NCI-H1930 (cell line): Measurements from ENCODE around the gene FUT6.
"Not testable (repeated sequence)": the region's sequence is repeated elsewhere in the genome, so short reads cannot be mapped to it uniquely, and the experiment has no call there.

Source experiments
- DNase-seq, 2 experiments: peaks; one replicate each; lab custom pipeline; 2025; lab: John Stamatoyannopoulos, UW

Gene FUT6, protein sequence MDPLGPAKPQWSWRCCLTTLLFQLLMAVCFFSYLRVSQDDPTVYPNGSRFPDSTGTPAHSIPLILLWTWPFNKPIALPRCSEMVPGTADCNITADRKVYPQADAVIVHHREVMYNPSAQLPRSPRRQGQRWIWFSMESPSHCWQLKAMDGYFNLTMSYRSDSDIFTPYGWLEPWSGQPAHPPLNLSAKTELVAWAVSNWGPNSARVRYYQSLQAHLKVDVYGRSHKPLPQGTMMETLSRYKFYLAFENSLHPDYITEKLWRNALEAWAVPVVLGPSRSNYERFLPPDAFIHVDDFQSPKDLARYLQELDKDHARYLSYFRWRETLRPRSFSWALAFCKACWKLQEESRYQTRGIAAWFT

DNA sequence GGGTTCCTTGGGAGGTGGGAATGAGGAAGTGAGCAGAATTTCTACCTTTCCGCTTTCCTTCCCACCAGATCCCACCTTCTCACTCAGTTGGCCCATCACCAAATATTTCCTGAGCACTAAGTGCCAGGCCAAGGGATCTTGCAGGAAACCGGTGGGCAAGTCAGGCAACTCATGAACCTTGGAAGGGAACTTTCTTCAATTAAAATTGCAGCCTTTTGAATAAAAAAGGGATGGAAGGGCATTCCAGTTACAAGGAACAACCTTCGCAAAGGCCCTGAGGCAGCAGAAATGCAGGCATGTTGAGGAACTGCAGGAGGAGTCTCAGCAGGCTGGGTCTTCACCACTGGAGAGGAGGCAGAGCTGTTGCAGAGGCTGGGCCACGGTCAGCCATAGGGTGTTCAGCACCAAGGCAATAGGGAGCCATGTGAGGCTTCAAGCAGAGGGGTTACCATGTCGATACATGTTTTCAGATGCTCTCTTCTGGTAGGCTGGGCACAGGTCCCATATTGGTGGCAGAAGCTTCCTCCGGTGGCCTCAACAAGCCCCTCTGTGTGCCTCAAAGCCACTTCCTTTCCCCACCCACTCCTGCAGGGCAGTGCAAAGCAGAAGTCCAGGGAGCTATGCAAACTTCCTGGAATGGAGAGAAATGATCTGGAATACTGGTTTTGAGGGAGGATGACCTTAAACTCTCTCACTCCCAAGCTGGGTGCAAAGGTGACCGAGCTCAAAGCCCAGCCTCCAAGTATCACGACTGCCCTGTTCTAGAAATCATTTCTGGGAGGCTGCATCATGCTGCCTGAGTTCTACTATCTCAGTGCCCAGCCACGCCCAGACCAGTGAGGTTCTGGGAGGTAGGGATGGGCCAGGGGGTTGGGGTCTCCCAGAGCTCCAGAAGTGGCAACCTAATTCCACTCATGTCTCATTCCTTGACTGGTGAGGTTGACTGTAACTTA, at the start of gene FUT6:
FUT6 (minus strand) TSS at position 638 of the 953 bp plus-strand sequence. CDS start 7,135 bp downstream, outside the sequence.
- DNase-seq: no peak

GRCh38 chr19:5884065-5884811, 44.7 kb upstream of the FUT6 start:
- not testable (repeated sequence) for DNase-seq

GRCh38 chr19:5883157-5883873, 43.8 kb upstream of the FUT6 start:
- DNase-seq: not testable (repeated sequence)

DNA sequence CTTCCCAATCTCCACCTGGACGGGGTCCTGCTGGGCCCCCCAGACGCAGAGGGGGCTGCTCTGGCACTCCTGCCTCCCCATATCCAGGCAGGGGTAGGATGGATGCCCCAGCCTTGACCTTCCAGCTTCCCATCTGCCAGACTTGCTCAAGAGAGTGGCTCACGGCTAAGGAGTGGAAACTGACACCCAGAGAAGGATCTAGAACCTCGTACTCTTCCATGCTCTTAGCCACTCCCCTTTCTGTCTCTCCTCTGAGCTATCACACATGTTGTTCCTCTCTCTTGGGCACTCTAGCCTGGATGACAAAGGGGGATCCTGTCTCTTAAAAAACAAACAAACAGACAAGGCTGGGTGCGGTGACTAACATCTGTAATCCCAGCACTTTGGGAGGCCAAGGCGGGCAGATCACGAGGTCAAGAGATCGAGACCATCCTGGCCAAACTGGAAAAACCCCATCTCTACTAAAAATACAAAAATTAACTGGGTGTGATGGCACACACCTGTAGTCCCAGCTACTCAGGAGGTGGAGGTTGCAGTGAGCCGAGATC, 43.0 kb upstream of the FUT6 start:
- DNase-seq: no peak

DNA sequence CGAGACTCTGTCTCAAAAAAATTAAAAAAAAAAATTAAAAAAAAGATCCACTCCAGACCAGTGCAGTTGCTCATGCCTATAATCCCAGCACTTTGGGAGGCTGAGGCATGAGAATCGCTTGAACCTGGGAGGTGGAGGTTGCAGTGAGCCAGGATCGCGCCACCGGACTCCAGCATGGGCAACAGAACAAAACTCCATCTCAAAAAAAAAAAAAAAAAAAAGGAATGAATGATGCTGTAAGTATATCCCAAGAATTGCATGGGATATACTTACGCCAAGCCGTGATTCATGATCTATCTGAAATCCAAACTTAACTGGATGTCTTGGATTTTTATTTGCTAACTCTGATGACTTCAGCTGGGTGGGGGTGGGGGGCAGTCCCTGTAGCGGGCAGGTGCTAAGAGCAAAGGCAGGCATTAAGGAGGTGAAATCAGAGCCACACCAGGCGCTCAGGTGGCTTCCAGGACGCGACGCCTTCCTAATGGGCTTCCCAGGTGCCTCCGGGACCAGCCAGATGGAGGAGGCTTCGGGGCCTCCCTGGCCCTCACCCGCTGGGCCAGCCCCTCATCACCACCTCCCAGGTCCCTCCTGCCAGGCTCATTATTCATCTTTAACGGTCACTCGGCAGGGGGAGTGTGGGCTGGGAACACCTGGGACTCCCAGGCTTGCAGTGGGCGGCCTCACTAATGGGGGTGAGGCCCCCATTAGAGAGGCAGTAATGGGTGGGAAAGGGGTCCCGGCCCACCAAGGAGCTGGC, 42.2 kb upstream of the FUT6 start:
- no peak for DNase-seq

GRCh38 chr19:5880604-5881078, 41.1 kb upstream of the FUT6 start:
- no peak for DNase-seq

GRCh38 chr19:5880196-5880595, 40.7 kb upstream of the FUT6 start:
- DNase-seq: no peak

DNA sequence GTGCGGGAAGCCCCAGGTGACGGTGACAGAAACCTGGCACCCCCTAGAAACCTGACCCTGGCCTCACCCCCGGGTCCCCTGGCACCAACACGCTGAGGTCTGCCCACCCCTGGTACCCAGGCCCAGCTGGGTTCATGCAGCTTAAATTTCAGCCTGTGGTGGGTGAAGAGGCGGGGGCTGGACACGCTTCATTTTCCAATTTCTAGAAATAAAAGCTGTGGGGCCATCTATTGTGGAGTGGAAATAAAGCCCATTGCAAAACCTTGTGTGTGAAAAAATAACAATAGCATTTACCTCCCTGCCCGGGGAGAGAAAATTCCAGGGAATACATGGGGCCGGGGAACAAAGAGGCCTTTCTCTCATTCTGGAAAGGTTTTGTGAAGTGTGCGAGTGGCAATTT, 38.4 kb upstream of the FUT6 start:
- DNase-seq: no peak

DNA sequence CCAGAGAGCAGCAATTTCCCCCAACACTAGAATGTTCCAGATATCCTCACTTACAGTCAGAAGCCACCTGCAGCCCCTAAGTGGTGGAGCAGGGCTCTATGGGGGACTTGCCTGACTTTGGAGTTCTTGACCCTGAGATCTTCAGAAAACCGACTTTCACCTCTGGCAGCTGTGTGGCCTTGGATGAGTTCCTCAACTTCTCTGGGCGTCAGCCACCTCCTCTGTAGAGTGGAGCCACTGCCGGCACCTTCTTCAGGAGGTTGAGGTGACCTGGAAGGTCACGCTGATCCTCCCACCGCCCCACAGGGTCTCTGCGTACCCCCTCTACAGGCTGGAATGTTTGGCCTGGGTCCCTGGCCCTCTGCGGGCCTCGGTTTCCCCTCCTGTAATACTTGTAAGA, 37.9 kb upstream of the FUT6 start:
- DNase-seq: no peak

- not testable (repeated sequence) for DNase-seq
Observed at GRCh38 chr19:5874496-5874895, 35.0 kb upstream of the FUT6 start.

GRCh38 chr19:5873617-5874199, 34.2 kb upstream of the FUT6 start:
- DNase-seq: no peak

DNA sequence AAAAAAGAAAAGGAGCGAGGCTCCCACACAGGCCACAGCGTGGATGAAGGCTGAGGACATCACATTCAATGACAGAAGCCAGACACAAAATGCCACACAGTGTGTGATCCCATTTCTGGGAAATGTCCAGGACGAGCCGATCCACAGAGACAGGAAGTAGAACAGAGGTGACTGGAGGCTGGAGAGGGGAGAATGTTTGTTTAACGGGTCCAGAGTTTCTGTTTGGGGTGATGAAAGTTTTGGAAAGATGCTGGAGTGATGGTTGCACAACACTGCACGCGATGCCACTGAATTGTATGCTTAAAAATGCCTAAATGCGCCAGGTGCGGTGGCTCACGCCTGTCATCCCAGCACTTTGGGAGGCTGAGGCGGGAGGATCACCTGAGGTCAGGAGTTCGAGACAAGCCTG, 31.5 kb upstream of the FUT6 start:
- no peak for DNase-seq

DNA sequence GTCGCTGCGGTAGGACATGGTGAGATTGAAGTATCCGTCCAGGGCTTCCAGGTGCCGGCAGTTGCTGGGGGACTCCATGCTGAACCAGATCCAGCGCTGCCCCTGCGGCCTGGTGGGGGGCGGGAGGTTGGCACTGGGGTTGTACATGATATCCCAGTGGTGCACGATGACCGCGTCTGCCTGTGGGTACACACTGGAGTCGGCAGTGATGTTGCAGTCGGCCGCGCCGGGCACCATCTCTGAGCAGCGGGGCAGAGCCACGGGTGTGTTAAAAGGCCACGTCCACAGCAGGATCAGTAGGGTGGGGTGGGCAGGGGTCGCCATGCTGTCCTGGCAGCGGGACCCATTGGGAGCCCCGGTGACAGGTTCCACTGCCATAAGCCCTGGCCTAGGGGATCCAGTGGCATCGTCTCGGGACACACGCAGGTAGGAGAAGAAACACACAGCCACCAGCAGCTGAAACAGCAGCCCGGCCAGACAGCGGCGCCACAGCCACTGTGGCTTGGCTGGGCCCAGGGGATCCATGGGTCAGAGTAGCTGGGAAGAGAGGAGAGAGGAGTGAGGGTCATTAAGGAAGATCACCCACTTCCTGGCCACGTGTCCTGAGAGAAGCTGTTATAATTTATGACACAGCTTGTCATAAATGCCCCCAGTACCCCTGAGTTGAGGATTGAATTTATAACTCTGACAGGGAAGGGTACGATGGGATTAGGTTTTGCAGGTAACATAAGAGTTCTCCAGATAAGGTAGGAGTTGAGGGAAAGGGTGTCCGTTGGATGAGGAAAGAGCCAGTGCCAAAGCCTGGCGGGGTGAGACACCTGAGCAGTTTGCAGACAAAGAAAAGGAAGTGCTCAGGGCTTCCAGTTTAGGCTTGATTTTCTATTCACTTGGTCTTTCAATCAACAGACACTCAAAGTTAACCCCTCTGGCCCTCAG, 28.0 kb upstream of the FUT6 start:
- no peak for DNase-seq

- DNase-seq: no peak
Observed at GRCh38 chr19:5865772-5866171, 26.3 kb upstream of the FUT6 start.

GRCh38 chr19:5864725-5865486, 25.4 kb upstream of the FUT6 start:
- no peak for DNase-seq

- DNase-seq: no peak
Observed at GRCh38 chr19:5864013-5864720, 24.7 kb upstream of the FUT6 start.

DNA sequence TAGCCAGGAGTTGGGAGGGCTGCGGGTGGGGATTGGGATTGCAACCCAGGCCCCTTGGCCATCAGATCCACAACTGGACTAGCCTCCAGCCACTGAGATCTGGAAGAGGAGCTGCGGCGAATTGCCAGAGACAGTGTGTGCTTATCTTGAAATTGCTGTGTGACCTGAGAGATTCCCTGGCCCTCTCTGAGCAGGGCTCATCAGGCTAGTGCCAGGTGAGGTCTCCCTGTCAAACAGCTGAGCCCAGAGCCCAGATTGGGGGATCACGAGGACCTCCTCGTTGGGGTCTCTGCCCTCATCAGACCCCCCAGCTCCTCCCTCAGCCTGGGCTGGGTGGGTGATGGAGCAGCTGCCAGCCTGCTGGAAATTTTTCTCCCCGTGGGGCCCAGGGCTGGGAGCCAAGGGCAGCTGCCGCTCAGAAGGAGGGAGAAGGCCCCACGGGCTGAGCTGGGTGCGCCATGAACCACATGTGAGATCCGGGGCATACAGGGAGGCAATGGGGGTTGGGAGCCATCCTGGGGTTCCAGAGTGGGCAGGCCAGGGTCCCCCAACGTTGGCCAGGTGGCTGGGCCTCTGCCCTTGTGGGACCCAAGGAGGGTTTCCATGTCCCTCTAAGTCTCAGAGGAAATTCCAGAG, 23.6 kb upstream of the FUT6 start:
- DNase-seq: no peak
